Heart left ventricle (tissue), 16 donors: ENCODE data around the gene VPS37D. TPM values are rescaled to one million over a fixed set of nuclear protein-coding genes. Genes with fewer than 3 reads are reported as not detected.

Source experiments
- ATAC-seq, 4 donors: fragments of 200-7000 bp; cut with Tn5 transposase; one replicate each; pipeline ENCODE4 v1.9.1; 2020 to 2022; ENCODE audit warnings: moderate library complexity in 4 of 4, mild to moderate bottlenecking in 3 of 4, moderate number of reproducible peaks in 1 of 4
- DNase-seq, 5 donors: peaks; one replicate each; pipeline ENCODE4 v3.0.0-alpha.2; 2020
- H3K27ac ChIP-seq, 12 donors: fragments of 200-600 bp; sonication (generic) in 4 of 12; one replicate each; pipeline versions ENCODE4 v1.5.0 to v1.8.0; 2016 to 2022; ENCODE audit warnings: mild to moderate bottlenecking in 2 of 12
- H3K27me3 ChIP-seq, 9 donors: fragments of 200-600 bp; sonication (generic) in 2 of 9; one replicate each; pipeline versions ENCODE4 v1.5.1 to v1.8.0; 2016 to 2022; ENCODE audit warnings: mild to moderate bottlenecking in 3 of 9
- H3K36me3 ChIP-seq, 9 donors: fragments of 200-600 bp; sonication (generic) in 2 of 9; one replicate each; pipeline versions ENCODE4 v1.5.0 to v1.8.0; 2018 to 2022; ENCODE audit warnings: mild to moderate bottlenecking in 2 of 9
- H3K4me1 ChIP-seq, 12 donors: fragments of 200-600 bp; sonication (generic) in 4 of 12; one replicate each; pipeline versions ENCODE4 v1.5.0 to v1.8.0; 2016 to 2022; ENCODE audit warnings: mild to moderate bottlenecking in 3 of 12
- H3K4me3 ChIP-seq, 12 donors: fragments of 200-600 bp; sonication (generic) in 4 of 12; one replicate each; pipeline versions ENCODE4 v1.5.0 to v1.8.0; 2017 to 2022; ENCODE audit warnings: mild to moderate bottlenecking in 9 of 12, moderate library complexity in 4 of 12
- H3K9me3 ChIP-seq, 12 donors: fragments of 200-600 bp; sonication (generic) in 4 of 12; one replicate each; pipeline versions ENCODE4 v1.5.0 to v1.8.0; 2016 to 2022; ENCODE audit warnings: mild to moderate bottlenecking in 1 of 12
- CTCF ChIP-seq, 12 donors: fragments of 200-600 bp; sonication (generic) in 4 of 12; IDR thresholded peaks; one replicate each; pipeline versions ENCODE4 v1.5.0 to v1.8.0; 2018 to 2022; ENCODE audit warnings: antibody characterized with exemption in 12 of 12, mild to moderate bottlenecking in 5 of 12
- POLR2A ChIP-seq, 2 donors: fragments of 450-650 bp; IDR thresholded peaks; one replicate each; pipeline ENCODE4 v1.6.1; 2017; ENCODE audit warnings: antibody characterized with exemption in 2 of 2, mild to moderate bottlenecking in 2 of 2, moderate library complexity in 2 of 2
- WGBS, 4 donors: extraction: QIAGEN DNeasy Blood & Tissue Kit in 2 of 4; methylation state at CpG; one replicate each; pipeline versions ENCODE4 v1.1.5 to v1.1.7; 2013 to 2018; 5-methylcytosine and 5-hydroxymethylcytosine counted together
- intact Hi-C, 10 donors: fragments of 100-400 bp; cut with DNase I; formaldehyde crosslinking; loops; one replicate each; pipeline versions ENCODE4 v1.11.1 to v1.14.2; 2022
- polyA plus RNA-seq, 2 donors: library from polyadenylated mRNA; stranded (reverse); fragments of 200-250 nt; gene quantifications; one replicate each; pipeline ENCODE4 v1.2.3, GENCODE V29; 2013
- total RNA-seq, 9 donors: library from RNA; depleted of rRNA in 2 of 9; stranded (reverse); fragments of >200 nt in 2 of 9; fragmentation: NEBNext Ultra II Directional in 3 of 9; extraction: Animal tissue kit (Norgen Biotek cat#: 25700) in 3 of 9; gene quantifications; one replicate each; pipeline versions ENCODE4 v1.1.0 to v1.2.4, GENCODE V29; 2016 to 2023
- donor health status: ischemic (EF 13 %, LVEDD 7.1; RV severe dilation, severe dysfunction).
- donor health status: healthy with polysubstance abuse.
- donor health status: DM: no; HTN: yes; CAD: no.
- donor health status: DM: no; HTN: no; CAD: no.
- donor health status: ischemic (EF 25% LVEDD 6.9; RV normal size, moderate dysfunction).
- donor health status: ischemic (EF 25% LVEDD 5.7; RV mildly dilated, moderate dysfunction).
- donor health status: healthy.
- donor health status: DM: yes; HTN: yes; CAD: no.
- donor health status: ischemic (EF 35%, LVEDD 5.7; RV mildly dilated, moderate dysfunction).
- donor health status: nonischemic (EF 11% LVEDD 7.7; RV severe dilation, severe dysfunction).
- donor health status: DM: yes; HTN: yes; CAD: no.
- donor health status: PGD.
- donor health status: ischemic (EF 29% LVEDD 5.4; RV normal size, mild dysfunction).
- donor health status: nonischemic (EF 23%, LVEDD 6.1; RV moderate dilation, normal function).

The VPS37D gene
- total and polyA plus RNA-seq, 11 donors = 1.1 to 2.9 (median 2.6) TPM

GRCh38 chr7:73701357-73701995 lies 33.8 kb downstream of the VPS37D start:
- no peak overlapping the region for H3K27ac ChIP-seq
- H3K4me3 ChIP-seq = no peak overlapping the region
- no peaks in the 10 kb centered on the region for H3K9me3 ChIP-seq
- no peak for TF ChIP-seq POLR2A (IDR thresholded peaks at IDR 0.05)
- TF ChIP-seq CTCF (IDR thresholded peaks at IDR 0.05) = peak in 11 of 12 donors; percentile 24 to 59 (median 40)
- peaks cover 0 to 6% (median 0%) of the 10 kb centered on the region in 12 donors for H3K4me1 ChIP-seq
- peaks cover 0 to 41% (median 28%) of the 10 kb centered on the region in 9 donors for H3K36me3 ChIP-seq
- no peak for DNase-seq
- WGBS, 4 donors = 70 to 76% (median 73%) methylated on average over 13 of the region's 13 CpGs
- intact Hi-C loops = no loop called here
- no peaks in the 10 kb centered on the region for H3K27me3 ChIP-seq
- peak in 2 of 4 donors; percentile 28 to 40 for ATAC-seq

- Histone ChIP-seq H3K36me3 (peaks cover 0 to 33% (median 21%) of the 10 kb centered on the region in 9 donors), H3K27me3 (no peaks in the 10 kb centered on the region), H3K9me3 (no peaks in the 10 kb centered on the region), H3K4me3 (no peak overlapping the region), H3K4me1 (peaks cover 0 to 6% (median 0%) of the 10 kb centered on the region in 12 donors), H3K27ac (no peak overlapping the region)
- no peak for TF ChIP-seq CTCF (IDR thresholded peaks at IDR 0.05)
- TF ChIP-seq POLR2A (IDR thresholded peaks at IDR 0.05) = no peak
- DNase-seq = no peak
- WGBS, 4 donors = 87 to 92% (median 90%) methylated on average over 8 of the region's 8 CpGs
- intact Hi-C loops = no loop called here
- ATAC-seq = no peak
Measured at GRCh38 chr7:73702226-73702625, 34.6 kb downstream of the VPS37D start.

GRCh38 chr7:73702665-73703064 lies 35.0 kb downstream of the VPS37D start:
- Histone ChIP-seq H3K4me3 (no peak overlapping the region), H3K27ac (no peak overlapping the region), H3K4me1 (peaks cover 0 to 6% (median 0%) of the 10 kb centered on the region in 12 donors), H3K27me3 (no peaks in the 10 kb centered on the region), H3K36me3 (peaks cover 0 to 29% (median 16%) of the 10 kb centered on the region in 9 donors), H3K9me3 (no peaks in the 10 kb centered on the region)
- ATAC-seq (no peak), DNase-seq (no peak)
- intact Hi-C loops = no loop called here
- no peak for TF ChIP-seq CTCF (IDR thresholded peaks at IDR 0.05)
- no peak for TF ChIP-seq POLR2A (IDR thresholded peaks at IDR 0.05)
- WGBS, 4 donors = 72 to 92% (median 90%) methylated on average over 6 to 18 of the region's 18 CpGs

GRCh38 chr7:73703225-73703624 lies 35.6 kb downstream of the VPS37D start:
- intact Hi-C loops = no loop called here
- TF ChIP-seq CTCF (IDR thresholded peaks at IDR 0.05) = no peak
- WGBS, 4 donors = 74 to 78% (median 76%) methylated on average over 13 of the region's 13 CpGs
- ATAC-seq = no peak
- no peaks in the 10 kb centered on the region for H3K27me3 ChIP-seq
- H3K27ac ChIP-seq = no peak overlapping the region
- H3K4me3 ChIP-seq = no peak overlapping the region
- no peaks in the 10 kb centered on the region for H3K9me3 ChIP-seq
- peaks cover 0 to 24% (median 13%) of the 10 kb centered on the region in 9 donors for H3K36me3 ChIP-seq
- no peak for DNase-seq
- peaks cover 0 to 6% (median 0%) of the 10 kb centered on the region in 12 donors for H3K4me1 ChIP-seq
